Progenitor cell of endocrine pancreas (in vitro differentiated cells): ENCODE results near the gene PTGR2. TPM values are rescaled to one million over a fixed set of nuclear protein-coding genes. Genes with fewer than 3 reads are reported as not detected.

Experiments used
- DNase-seq: peaks from one replicate; pipeline ENCODE4 v3.0.0; 2021; ENCODE audit warnings: low spot score; ENCODE audit not compliant: unreplicated experiment
- H3K27ac Mint-ChIP-seq: 2 replicates; pipeline ENCODE4 v1.8.0; 2021; ENCODE audit warnings: mild to moderate bottlenecking, moderate library complexity, mixed read lengths
- H3K27me3 Mint-ChIP-seq: 2 replicates; pipeline ENCODE4 v1.8.0; 2021; ENCODE audit warnings: mixed read lengths
- H3K36me3 Mint-ChIP-seq: 2 replicates; pipeline ENCODE4 v1.8.0; 2022; ENCODE audit warnings: mixed read lengths; ENCODE audit not compliant: insufficient read depth
- H3K4me1 Mint-ChIP-seq: 2 replicates; pipeline ENCODE4 v1.8.0; 2021; ENCODE audit warnings: low read depth, mixed read lengths
- H3K4me3 Mint-ChIP-seq: 2 replicates; pipeline ENCODE4 v1.8.0; 2021; ENCODE audit warnings: low read depth, mild to moderate bottlenecking, moderate library complexity, mixed read lengths
- H3K9me3 Mint-ChIP-seq: 2 replicates; pipeline ENCODE4 v1.8.0; 2021; ENCODE audit warnings: low read depth, mixed read lengths
- total RNA-seq: library from RNA; stranded (reverse); gene quantifications from 2 replicates; pipeline ENCODE4 v1.2.1, GENCODE V29; 2021
- TF ChIP-seq, protein P1 (sequence below): fragments of 200-600 bp; sonication (generic); IDR thresholded peaks from one replicate; pipeline ENCODE4 v1.5.0; 2021; ENCODE audit warnings: antibody characterized with exemption, mild to moderate bottlenecking; ENCODE audit not compliant: unreplicated experiment

PTGR2 gene
- total RNA-seq, 1 donor from 2014 or later, result 11.0 TPM

DNA sequence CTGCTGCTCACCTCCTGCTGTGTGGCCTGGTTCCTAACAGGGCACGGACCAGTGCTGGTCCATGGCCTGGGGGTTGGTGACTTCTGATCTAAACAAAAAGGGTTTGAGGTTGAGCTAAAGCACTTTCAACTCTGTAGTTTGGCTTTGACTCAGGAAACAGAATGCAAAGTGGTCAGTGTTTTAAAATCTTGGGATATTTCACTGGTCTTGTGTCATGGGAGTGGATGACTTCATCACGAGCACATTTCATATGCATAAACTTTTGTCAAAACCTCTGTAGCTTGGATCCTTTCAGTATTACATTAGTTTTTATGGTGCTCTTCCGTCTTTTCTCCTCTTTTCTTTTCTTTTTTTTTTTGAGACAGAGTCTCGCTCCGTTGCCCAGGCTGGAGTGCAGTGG is 72.7 kb downstream of the PTGR2 start:
- no peaks in the 10 kb centered on the region for H3K9me3 Mint-ChIP-seq
- H3K36me3 Mint-ChIP-seq, result peaks cover 40% of the 10 kb centered on the region
- no peak overlapping the region for H3K4me3 Mint-ChIP-seq
- no peaks in the 10 kb centered on the region for H3K27me3 Mint-ChIP-seq
- no peaks in the 10 kb centered on the region for H3K4me1 Mint-ChIP-seq
- no peak for DNase-seq
- no peak overlapping the region for H3K27ac Mint-ChIP-seq
- TF ChIP-seq, protein P1, sequence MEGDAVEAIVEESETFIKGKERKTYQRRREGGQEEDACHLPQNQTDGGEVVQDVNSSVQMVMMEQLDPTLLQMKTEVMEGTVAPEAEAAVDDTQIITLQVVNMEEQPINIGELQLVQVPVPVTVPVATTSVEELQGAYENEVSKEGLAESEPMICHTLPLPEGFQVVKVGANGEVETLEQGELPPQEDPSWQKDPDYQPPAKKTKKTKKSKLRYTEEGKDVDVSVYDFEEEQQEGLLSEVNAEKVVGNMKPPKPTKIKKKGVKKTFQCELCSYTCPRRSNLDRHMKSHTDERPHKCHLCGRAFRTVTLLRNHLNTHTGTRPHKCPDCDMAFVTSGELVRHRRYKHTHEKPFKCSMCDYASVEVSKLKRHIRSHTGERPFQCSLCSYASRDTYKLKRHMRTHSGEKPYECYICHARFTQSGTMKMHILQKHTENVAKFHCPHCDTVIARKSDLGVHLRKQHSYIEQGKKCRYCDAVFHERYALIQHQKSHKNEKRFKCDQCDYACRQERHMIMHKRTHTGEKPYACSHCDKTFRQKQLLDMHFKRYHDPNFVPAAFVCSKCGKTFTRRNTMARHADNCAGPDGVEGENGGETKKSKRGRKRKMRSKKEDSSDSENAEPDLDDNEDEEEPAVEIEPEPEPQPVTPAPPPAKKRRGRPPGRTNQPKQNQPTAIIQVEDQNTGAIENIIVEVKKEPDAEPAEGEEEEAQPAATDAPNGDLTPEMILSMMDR, result no peak

Other genes with a start within 250 kb of the PTGR2 start
- not detected in 2 replicates for gene ACOT6, start 239.3 kb upstream of the PTGR2 start, total RNA-seq
- gene DNAL1, start 206.8 kb upstream of the PTGR2 start, total RNA-seq, result 27.7 and 29.9 TPM in 2 replicates
- gene PNMA1, start 137.4 kb upstream of the PTGR2 start, total RNA-seq, result 52.7 and 59.0 TPM in 2 replicates
- gene ZNF410, start 35.0 kb downstream of the PTGR2 start, total RNA-seq, result 49.9 and 53.3 TPM in 2 replicates
- 3.4 and 3.7 TPM in 2 replicates for gene FAM161B, start 98.3 kb downstream of the PTGR2 start, total RNA-seq
- gene COQ6, start 98.5 kb downstream of the PTGR2 start, total RNA-seq, result 20.8 and 22.9 TPM in 2 replicates
- 13.9 and 14.2 TPM in 2 replicates for gene ENTPD5, start 167.5 kb downstream of the PTGR2 start, total RNA-seq
- gene BBOF1, start 167.5 kb downstream of the PTGR2 start, total RNA-seq, result 4.5 and 5.6 TPM in 2 replicates
- 55.4 and 57.3 TPM in 2 replicates for gene ALDH6A1, start 232.6 kb downstream of the PTGR2 start, total RNA-seq
- gene LIN52, start 233.1 kb downstream of the PTGR2 start, total RNA-seq, result 13.4 and 14.3 TPM in 2 replicates